Activated CD4-positive, CD25-positive, alpha-beta regulatory T cell treated with anti-CD3 and anti-CD28 coated beads, Interleukin-2, amount 50 U/mL, for 16 hours (primary cell): ENCODE data around the gene TMEM132D.

Experiments used
- DNase-seq: peaks from one replicate; pipeline ENCODE4 v3.0.0-alpha.2; 2020; ENCODE audit warnings: low read depth, low spot score

The TMEM132D gene

GRCh38 chr12:129357233-129357632, 546.6 kb downstream of the TMEM132D start:
- DNase-seq: no peak

GRCh38 chr12:129351481-129351880, 552.3 kb downstream of the TMEM132D start:
- no peak for DNase-seq

GRCh38 chr12:129339336-129339735, 564.5 kb downstream of the TMEM132D start:
- no peak for DNase-seq

GRCh38 chr12:129337413-129337812, 566.4 kb downstream of the TMEM132D start:
- DNase-seq: no peak

- no peak for DNase-seq
Observed at GRCh38 chr12:129335773-129336172, 568.1 kb downstream of the TMEM132D start.

- DNase-seq: no peak
Observed at GRCh38 chr12:129332286-129332685, 571.5 kb downstream of the TMEM132D start.

- no peak for DNase-seq
Observed at GRCh38 chr12:129331356-129332085, 572.3 kb downstream of the TMEM132D start.

GRCh38 chr12:129328235-129328634, 575.6 kb downstream of the TMEM132D start:
- DNase-seq: no peak

- DNase-seq: no peak
Observed at GRCh38 chr12:129325566-129325965, 578.3 kb downstream of the TMEM132D start.

GRCh38 chr12:129312048-129312447, 591.8 kb downstream of the TMEM132D start:
- DNase-seq: no peak

- DNase-seq: no peak
Observed at GRCh38 chr12:129310346-129310745, 593.5 kb downstream of the TMEM132D start.

- DNase-seq: no peak
Observed at GRCh38 chr12:129305851-129306250, 598.0 kb downstream of the TMEM132D start.

GRCh38 chr12:129304529-129304928, 599.3 kb downstream of the TMEM132D start:
- no peak for DNase-seq

GRCh38 chr12:129300011-129300410, 603.8 kb downstream of the TMEM132D start:
- DNase-seq: no peak

- no peak for DNase-seq
Observed at GRCh38 chr12:129298921-129299320, 604.9 kb downstream of the TMEM132D start.

- DNase-seq: no peak
Observed at GRCh38 chr12:129296671-129297070, 607.2 kb downstream of the TMEM132D start.

GRCh38 chr12:129294868-129295267, 609.0 kb downstream of the TMEM132D start:
- no peak for DNase-seq

- DNase-seq: no peak
Observed at GRCh38 chr12:129279771-129280170, 624.1 kb downstream of the TMEM132D start.

- DNase-seq: no peak
Observed at GRCh38 chr12:129276361-129277060, 627.3 kb downstream of the TMEM132D start.

GRCh38 chr12:129269756-129270495, 633.9 kb downstream of the TMEM132D start:
- no peak for DNase-seq

- no peak for DNase-seq
Observed at GRCh38 chr12:129258781-129259318, 645.0 kb downstream of the TMEM132D start.

- no peak for DNase-seq
Observed at GRCh38 chr12:129257524-129257923, 646.3 kb downstream of the TMEM132D start.
